Amygdala (tissue), 56 donors: Measurements from ENCODE around the gene CST5.
"Not testable (repeated sequence)": the region's sequence is repeated elsewhere in the genome, so short reads cannot be mapped to it uniquely, and the experiment has no call there.

Experiments
- DNase-seq, 56 donors: peaks; one replicate each; lab custom pipeline; 2025; lab: John Stamatoyannopoulos, UW

Gene CST5

DNA sequence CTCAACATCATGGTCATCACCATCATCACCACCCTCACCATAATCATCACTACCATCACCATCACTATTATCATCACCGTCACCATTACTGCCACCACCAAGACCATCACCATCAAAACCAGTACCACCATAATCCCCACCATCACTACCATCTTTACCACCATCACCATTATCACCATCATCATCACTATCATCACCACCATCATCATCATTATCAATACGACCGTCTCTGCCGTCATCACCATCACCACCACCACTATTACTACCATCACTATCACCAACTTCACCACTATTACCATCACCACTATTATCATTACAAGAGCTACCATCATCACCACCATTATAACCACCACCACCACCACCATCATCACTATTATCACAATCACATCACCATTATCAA, 11.3 kb upstream of the CST5 start:
- not testable (repeated sequence) for DNase-seq

DNA sequence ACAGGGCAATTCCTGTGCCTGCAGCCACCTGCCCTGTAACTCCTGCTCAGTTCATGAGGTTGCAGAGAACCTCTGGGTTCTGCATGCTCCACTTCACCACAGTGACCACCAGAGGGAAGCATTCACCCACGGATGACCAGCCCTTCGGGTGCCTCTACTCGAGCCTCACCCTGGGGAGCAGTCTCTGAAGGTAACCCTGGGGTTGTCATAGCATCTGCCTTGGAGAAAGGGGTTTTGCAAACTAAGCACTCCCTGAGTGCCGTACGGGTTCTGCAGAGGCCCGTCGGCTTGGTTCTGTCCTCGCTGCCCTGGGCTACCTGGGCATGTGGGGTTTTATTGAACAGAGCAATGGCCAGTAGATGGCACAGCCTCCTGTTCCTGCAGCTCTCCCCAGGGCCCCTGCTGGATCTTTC, 10.2 kb upstream of the CST5 start:
- DNase-seq, result peak in 30 of 56 donors; percentile 5 to 65 (median 30)

GRCh38 chr20:23887856-23888255, 8.3 kb upstream of the CST5 start:
- no peak for DNase-seq

DNA sequence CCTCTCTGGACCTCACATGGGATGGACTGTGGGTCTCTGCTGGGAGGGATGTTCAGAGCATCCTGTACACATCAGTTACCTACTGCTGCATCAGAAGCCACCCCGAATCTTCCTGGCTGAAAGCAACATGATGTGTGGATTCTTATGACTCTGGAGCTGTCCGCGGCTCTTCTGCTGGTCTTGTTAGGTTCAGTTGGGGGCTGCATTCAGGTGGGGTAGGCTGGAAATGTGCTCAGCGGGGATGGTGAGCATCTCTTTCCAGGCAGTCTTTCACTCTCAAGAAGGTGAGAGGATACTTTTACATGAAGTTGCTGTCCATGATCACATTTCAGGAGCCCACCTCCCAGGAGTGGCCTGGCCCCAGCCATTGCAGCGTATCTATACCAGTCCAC, 5.2 kb upstream of the CST5 start:
- no peak for DNase-seq

- DNase-seq, result no peak
Measured at GRCh38 chr20:23884136-23884770, 4.7 kb upstream of the CST5 start.

GRCh38 chr20:23881371-23881770, 1.8 kb upstream of the CST5 start:
- DNase-seq, result no peak

DNA sequence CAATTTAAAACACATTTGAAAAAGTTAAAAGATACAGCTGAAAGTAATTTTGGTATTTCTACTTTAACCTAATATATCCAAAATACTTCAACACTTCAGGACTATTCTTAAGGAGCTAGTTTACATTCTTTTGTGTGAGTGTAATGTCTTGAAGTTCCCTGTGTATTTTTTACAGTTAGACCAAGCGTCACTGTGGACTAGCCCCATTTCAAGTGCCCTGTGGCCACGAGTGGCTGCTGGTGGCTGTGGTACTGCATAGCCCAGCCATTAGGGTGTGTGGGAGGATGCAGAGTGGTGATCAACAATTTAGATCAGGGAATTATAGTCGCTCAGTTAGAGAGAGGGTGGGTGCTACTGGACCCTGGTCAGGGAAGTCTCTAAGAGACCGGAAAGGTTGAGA, 869 bp upstream of the CST5 start:
- no peak for DNase-seq

GRCh38 chr20:23879811-23880374, 345 bp upstream of the CST5 start:
- no peak for DNase-seq

DNA sequence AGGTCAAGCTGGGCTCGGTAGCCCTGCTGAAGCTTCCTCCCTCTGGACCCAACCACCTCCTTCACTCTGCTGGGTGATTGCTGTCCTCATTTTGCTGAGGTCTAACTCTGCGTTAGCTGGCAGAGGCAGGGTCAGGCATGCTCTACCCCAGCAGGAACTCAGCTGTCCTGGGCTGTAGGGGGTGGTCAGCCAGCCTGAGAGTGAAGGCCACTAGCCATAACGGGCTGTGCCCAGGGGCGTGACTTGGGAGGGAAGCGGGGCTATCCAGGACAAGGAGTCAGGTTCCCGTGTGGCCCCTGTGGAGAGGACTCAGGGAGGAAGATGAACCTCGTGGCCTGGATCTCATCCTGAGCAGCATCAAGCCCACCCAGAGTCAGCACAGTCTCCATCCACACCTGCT, 761 bp downstream of the CST5 start:
- DNase-seq, result no peak

DNA sequence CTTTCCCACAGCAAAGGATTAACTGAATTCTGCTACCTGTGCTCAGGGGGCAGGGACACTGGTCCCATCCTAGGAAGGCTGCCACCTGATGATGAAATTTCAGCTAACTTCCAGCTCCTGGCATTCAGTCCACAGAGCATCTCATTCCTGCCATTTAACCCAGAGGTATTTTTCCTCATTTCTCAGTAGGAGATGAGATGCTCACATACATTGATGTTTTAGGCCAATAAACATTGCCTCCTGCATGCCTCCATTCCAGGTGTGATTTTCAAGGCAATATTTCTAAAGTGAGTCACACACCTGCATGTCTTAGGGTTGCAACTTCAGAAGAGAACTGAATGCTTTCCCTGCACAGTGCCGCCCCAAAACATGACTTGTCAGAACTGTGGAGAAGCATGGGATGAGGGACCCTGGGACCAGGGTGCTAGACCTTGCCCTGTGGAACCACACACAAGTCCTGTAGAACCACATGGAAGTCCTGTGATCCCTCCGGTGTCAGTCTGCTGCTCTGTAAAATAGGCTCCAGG, 1.5 kb downstream of the CST5 start:
- DNase-seq, result not testable (repeated sequence)

GRCh38 chr20:23877524-23877923, 2.0 kb downstream of the CST5 start:
- no peak for DNase-seq

DNA sequence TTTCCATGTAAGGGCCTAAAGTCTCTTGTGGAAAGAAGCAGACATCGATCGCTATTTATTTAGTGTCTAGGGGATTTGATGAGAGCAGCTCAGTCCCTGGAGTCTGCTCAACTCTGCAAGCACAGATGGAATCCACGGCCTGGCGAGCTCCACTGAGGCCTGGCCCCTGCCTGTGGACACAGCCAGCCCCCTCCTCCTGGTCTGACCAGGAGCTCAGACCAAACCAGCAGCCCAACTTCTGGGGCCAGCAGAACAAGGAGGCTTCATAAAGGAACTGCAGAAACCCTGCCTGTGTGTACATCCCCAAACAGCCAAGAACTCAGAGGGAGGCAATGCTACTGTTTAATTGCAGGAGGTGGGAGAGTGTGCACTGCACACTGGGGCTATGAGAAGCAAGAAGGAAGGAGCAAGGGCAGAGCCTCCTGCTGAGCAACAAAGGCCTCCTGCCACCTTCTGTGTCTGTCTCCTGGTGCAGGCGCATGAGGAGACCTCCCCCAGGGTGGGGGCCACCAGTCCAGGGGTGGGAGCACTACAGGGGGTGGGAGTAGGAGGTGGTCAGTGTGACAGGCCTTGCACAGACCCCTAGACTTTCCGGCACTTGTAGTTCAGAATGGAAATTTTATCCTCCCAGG, 3.8 kb downstream of the CST5 start:
- DNase-seq, result no peak

DNA sequence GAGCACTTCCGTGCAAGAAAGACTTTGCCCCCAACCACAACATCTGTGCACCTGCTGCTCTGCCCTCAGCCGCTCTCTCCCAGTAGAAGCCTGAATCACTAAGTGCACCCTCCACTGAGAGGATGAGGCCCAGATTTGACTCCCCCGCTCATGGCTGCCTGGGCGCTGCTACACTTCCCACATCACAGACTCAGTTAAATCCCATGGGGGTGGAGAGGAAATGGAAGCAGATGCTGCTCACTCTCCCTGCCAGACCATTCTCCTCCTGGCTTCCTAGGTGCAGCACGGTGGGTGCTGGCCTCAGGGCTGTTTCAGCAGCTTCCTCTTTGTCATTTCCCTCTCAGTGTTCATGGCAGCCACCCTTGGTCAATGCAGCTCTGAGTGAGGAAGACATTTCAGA, 4.8 kb downstream of the CST5 start:
- DNase-seq, result peak in 15 of 56 donors; percentile 3 to 44 (median 21)

DNA sequence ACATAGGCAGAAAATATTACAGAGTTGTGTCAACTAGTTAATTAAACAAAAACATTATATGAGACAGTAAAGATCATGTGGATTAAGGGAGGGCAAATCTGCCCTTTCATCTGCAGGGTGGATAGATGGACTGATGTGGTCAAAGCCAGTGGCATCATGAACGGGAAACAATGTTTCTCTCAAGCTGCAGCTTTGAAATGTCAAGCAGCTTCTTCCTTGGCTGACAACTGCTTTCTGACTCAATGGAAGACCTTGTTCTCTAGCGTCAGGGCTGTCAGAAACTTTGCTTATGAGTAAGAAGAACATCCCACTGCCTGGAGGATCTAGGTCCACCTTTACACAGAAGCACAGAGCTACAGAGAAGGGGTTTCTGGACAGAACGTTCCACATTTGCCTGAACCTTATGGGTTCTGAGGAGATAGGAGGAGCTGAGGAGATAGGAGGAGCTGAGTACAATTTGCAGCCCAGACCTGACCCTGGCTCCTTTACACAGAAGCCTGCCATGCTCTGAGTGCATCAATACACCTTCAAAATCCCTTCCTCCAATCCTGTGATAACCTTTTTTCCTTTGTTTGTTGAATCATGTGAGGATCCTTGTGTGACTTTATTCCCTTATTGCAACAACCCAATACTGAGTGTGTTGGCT, 6.1 kb downstream of the CST5 start:
- no peak for DNase-seq

- no peak for DNase-seq
Measured at GRCh38 chr20:23872065-23872464, 7.5 kb downstream of the CST5 start.

DNA sequence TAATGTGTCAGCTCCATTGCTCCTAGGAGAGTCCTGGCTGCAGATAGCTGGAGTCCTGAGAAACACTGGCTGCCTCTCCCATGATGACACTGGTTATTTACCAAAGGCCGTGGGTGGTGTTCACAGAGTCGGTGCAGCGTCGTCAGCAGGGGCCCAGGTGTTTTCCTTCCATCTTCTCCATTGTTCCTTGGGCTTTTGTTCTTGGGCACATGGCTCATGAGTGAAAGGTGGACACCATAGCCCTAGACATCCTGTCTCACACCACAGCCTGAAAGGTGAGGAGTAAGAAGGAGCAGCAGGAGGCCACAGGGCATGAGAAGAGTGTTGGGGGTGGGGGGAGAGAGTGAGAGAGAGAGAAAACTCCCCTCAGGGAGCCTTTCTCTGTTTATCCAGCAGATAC, 9.1 kb downstream of the CST5 start:
- DNase-seq, result no peak

DNA sequence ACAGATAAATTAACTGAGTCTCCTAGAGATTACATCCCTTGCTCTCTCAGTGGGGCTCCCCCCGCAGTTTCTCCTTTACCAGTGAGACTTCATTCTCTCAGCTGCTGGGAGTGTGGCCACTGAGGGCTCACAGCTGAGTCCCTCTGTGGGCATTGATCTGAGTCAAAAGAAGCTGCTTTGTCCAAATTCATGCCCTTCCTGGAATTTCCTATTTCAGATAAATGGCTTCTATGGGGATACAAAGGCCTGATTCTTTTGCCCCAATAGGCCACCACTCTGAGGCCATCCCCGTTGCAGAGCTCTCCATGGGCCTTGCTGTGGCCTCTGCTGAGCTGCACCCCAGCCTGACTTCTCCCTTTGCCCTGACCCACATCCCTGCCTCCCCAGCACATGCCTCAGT, 10.0 kb downstream of the CST5 start:
- peak in 5 of 56 donors; percentile 6 to 31 (median 19) for DNase-seq

DNA sequence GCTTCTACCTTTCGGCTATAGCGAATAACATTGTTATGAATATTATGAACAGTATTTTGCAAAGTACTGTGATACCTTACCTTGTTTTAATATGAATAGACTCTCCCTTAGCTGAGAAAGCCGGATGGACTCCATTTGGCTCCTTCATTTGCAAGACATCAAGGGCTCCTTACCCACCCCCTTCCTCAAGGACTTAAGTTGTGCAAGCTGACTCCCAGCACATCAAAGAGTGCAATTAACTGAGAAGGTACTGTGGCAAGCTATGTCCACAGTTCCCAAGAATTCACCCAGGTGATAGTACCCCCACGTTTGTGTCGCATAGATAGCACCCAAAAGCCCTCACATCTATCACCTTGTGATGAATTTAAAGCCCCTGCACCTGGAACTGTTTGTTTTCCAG, 11.2 kb downstream of the CST5 start:
- no peak for DNase-seq

DNA sequence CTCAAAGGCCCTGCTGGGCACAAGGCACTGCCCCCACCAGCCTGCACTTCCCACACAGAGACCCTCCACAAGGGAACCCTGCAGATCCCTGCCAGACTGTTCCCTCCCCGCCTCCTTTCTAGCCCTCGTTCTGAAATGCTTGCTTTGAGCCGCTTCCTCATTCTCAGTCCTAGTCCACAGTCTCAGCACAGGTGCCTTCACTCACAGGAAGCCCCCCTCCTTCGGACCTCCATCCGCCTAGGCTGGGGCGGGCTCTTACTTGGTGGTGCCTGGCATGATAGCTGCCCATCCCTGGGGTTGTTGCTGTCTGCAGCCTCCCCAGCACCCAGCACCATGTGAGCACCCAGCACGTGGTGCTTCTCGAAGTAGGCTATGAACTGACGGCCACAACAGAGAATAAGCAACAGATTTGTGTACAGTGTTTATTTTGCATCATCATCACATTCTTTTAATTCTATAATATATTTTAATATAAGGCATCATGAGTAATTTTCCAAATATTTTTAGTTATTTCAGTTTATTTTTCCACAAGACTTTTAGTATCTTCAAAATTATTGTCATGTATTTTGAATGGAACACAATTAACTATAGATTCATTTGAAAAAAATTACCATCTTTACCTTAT, 12.3 kb downstream of the CST5 start:
- DNase-seq, result no peak

- DNase-seq, result not testable (repeated sequence)
Measured at GRCh38 chr20:23860771-23861170, 18.8 kb downstream of the CST5 start.

DNA sequence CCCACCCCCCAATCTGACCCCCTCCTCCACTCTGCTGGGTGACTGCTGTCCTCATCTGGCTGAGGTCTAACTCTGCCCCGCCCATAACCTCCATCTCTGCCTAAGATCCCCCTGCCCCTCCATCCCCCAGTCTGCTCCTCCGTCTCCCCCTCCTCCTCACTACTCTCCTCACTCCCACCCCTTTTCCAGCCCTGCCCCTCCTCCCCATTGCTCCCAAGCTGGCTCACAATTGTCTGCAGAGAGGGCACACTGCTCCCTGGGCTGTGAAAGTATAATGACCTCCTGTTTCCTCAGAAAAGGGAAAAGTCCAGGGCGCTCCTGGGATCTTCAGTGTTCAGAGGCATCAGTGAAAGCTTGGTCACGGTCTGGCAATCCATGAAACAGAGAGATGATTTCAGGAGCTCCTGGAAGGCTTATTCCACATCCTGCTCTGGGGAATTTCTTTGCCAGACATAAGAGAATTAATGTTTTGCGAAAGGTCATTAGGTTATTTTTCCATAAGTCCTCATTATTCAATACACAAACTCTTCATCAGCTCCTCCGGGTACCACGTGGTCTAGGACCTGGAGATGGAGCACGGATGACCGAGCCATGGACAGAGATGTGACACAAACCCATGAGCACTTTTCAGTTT, 21.5 kb downstream of the CST5 start:
- DNase-seq, result no peak
